OCI-LY3 (cell line): ENCODE results near the gene LRBA.

Source experiments
- EZH2phosphoT487 ChIP-seq: fragments of 200-600 bp; shearing (Covaris generic); IDR thresholded peaks from 2 replicates; pipeline ENCODE4 v1.6.1; 2018; ENCODE audit warnings: antibody characterized with exemption, mixed run types, low read depth
- TF ChIP-seq, protein P1 (sequence below): fragments of 200-600, 300-600 bp; sonication (generic); IDR thresholded peaks from 2 replicates; pipeline ENCODE4 v1.5.1; 2014; ENCODE audit warnings: antibody characterized with exemption, low read length, low read depth

GRCh38 chr4:150624055-150624454, 391.0 kb downstream of the LRBA start:
- TF ChIP-seq, protein P1, sequence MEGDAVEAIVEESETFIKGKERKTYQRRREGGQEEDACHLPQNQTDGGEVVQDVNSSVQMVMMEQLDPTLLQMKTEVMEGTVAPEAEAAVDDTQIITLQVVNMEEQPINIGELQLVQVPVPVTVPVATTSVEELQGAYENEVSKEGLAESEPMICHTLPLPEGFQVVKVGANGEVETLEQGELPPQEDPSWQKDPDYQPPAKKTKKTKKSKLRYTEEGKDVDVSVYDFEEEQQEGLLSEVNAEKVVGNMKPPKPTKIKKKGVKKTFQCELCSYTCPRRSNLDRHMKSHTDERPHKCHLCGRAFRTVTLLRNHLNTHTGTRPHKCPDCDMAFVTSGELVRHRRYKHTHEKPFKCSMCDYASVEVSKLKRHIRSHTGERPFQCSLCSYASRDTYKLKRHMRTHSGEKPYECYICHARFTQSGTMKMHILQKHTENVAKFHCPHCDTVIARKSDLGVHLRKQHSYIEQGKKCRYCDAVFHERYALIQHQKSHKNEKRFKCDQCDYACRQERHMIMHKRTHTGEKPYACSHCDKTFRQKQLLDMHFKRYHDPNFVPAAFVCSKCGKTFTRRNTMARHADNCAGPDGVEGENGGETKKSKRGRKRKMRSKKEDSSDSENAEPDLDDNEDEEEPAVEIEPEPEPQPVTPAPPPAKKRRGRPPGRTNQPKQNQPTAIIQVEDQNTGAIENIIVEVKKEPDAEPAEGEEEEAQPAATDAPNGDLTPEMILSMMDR, result no peak
- no peak for TF ChIP-seq EZH2phosphoT487
